GM12801 (cell line): ENCODE measurements around the gene LPP.

Source experiments
- TF ChIP-seq, protein P1 (sequence below): IDR thresholded peaks from one replicate; pipeline ENCODE4 v1.5.1; 2011; ENCODE audit warnings: control low read depth; ENCODE audit not compliant: insufficient read length; ENCODE audit errors: extremely low read depth

The LPP gene

DNA sequence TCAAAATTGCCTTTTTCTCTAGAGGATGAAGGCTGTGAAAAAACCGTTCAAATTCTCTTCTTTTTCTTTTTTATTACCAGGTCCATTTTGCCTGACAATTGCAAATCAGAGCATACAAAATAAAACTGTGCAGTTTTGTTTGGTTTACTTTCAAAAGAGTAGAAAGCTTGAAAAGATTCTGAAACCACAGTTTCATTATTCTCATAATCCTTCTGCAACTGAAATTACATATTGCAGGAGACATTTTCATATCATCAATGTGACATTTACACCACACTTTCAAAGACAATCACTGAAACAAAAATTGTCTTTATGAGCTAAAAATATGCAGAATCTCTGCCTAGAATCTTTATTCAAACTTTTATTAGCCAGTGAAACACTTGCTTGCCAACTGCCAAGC, 721.5 kb downstream of the LPP start:
- TF ChIP-seq, protein P1, sequence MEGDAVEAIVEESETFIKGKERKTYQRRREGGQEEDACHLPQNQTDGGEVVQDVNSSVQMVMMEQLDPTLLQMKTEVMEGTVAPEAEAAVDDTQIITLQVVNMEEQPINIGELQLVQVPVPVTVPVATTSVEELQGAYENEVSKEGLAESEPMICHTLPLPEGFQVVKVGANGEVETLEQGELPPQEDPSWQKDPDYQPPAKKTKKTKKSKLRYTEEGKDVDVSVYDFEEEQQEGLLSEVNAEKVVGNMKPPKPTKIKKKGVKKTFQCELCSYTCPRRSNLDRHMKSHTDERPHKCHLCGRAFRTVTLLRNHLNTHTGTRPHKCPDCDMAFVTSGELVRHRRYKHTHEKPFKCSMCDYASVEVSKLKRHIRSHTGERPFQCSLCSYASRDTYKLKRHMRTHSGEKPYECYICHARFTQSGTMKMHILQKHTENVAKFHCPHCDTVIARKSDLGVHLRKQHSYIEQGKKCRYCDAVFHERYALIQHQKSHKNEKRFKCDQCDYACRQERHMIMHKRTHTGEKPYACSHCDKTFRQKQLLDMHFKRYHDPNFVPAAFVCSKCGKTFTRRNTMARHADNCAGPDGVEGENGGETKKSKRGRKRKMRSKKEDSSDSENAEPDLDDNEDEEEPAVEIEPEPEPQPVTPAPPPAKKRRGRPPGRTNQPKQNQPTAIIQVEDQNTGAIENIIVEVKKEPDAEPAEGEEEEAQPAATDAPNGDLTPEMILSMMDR = no peak

DNA sequence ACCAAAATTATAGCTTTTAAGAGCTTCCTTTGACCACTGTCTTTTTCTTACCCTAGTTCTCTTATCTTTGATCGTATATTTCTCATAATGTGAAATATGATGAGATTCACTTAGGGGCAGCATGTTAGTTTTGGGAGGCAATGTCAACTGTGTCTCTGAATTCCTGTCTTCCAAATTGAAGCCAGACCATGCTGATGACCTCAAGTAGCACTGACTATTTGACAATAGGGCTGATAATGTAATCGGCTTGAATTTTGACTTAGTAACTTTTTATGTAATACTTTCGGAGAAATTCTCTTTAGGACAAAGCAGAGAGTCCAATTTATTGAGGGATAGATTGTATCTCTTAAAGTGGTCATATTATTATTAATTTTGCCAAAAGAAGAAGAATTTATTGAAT, 722.4 kb downstream of the LPP start:
- TF ChIP-seq, protein P1 = no peak

DNA sequence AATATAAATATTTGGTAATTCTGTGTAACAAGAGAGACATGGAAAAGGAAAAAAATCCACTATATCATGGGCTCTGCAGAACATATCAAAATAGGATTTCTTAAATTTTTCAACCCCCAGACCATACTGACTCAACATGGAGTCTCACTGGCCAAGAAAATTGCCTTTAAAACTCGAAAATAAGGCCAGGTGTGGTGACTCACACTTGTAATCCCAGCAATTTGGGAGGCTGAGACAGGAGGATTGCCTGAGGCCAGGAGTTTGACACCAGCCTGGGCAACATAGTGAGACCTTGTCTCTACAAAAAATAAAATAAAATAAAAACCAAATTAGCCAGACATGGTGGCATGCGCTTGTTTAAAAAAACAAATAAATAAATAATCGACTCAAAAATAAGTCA, 723.4 kb downstream of the LPP start:
- TF ChIP-seq, protein P1 = no peak

DNA sequence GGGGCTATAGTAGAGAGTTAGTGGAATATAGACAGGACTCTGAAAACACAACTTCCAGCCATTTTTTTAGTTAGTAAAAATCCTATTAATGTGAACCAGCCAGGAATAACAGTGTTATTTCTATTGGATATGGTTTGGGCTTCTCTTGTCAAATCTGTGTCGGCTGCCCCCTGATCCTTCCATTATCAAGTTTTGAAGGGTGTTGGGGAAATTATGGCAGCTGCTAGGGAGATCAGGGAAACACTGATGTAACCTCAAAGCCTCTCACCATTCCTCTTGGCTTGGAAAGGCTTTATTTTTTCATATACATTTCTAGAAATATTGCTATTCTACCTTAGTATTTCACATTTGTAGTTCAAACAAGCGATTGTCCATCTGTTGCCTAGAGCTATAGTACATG, 724.1 kb downstream of the LPP start:
- TF ChIP-seq, protein P1 = no peak

DNA sequence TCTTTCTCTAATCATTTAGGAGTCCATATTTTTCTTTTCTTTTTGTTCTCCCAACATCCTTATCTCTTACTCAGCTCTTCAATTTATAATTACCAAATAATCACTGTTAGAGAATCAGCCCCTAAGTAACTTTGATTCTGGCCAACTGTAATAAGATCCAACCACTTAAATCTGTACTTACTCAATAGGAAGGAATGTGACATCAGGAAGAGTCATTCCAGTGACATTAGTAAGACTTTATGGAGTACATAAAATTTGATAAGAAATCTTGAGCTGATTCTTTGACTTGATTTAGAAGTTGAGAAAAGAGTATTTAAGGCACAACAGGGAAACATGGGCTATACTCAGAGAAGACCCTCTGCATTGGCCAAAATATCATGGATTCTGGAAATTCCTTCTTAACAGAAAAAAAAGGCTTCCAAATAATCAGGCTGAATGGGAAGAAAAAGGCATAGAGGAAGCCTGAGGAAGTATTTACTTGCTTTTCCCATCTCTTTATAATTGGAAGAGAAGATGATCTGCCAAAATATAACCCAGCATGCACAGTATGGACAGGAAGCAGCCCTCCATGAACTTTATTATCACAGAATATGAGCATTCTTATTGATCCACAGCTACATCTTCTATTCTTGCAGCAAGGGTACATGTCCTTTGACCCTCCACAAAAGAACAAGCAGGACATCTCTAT, 728.1 kb downstream of the LPP start:
- TF ChIP-seq, protein P1 = no peak

DNA sequence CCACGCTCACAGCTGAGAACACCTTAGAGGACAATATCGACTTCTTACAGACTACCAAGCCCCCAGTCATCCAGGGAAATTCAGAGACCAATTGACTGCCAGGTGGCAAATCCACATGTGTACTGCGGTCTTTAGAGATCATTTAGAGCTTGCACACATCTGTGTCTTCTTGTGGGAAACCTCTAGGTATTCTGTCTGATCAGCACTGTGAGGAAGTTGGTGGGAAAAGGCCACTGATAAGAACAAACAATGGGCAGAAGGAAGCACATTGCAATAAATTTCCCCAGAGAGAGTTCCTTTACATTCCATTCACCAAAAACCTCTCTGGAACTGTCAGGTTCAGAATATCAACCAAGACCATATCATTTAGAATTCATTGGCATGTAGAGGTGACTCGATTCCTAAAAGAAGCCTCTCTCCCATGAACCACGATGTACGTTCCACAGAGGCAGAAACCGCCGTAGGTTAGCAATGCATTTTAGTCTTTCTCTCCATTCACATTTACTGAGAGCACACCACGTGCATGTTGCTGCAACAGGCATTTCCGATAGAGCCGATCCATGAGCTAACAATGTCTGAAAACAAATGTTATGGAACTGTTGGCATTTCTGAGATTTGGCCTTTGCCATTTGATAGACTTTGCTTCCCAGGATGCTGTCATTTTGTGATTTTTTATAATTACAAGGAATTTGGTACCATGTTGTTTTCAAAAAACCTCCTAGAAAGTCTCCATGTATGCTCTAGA, 730.5 kb downstream of the LPP start:
- TF ChIP-seq, protein P1 = no peak

DNA sequence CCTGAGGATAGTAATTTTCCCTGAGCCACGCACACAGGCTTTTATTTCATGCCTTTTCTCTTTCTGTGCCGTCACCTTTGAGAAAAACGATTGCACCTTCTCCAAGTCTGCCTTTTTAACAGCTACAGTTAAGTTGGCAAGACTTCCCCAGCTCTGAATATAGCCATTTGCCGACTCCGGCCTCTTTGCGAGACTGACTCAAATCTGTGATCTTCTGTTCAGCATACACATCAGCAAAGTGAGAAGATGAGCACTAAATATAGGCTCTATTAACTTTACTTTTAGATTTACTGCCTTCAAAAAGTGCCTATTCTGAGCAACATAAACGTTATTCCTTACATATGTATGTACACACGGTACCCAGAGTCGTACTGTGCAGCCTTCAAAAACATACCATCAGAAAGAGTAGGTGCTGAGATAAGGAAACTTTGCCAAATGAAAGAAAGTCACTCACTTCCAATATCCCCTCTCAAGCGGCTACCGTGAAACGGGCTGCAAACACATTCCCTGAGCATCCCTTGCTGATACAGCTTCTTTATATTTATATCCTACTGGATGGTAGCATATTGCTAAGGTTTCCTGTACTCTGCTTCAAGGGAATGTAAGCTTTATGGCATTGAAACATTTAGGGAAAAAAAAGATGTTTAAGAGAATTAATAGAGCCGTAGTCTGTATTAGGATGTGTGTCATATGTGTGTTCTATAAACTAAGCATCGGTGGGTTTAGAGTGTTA, 734.5 kb downstream of the LPP start:
- TF ChIP-seq, protein P1 = no peak
